GM21526 (cell line): ENCODE data around the gene FOXE1.

Experiments used
- ATAC-seq: cut with Tn5 transposase; IDR thresholded peaks from one replicate; pipeline ENCODE4 v1.9.1; 2021; ENCODE audit warnings: moderate library complexity; ENCODE audit not compliant: unreplicated experiment, low FRiP score

The FOXE1 gene

DNA sequence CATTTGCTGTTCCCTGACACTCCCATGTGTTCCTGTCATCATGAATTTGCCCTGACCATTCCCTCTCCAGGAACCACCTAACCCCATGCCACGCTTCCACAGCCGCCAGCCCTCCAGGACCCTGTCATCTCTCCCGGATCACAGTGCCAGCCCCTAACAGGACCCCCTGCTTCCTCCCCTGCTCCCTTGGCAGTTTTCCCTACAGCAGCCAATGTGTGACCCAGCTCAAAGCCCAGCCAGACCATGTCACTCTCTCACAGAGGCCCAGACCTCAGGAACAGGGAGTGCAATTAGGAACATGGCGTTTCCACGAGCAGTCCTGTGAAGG, 8.1 kb downstream of the FOXE1 start:
- ATAC-seq, result no peak

DNA sequence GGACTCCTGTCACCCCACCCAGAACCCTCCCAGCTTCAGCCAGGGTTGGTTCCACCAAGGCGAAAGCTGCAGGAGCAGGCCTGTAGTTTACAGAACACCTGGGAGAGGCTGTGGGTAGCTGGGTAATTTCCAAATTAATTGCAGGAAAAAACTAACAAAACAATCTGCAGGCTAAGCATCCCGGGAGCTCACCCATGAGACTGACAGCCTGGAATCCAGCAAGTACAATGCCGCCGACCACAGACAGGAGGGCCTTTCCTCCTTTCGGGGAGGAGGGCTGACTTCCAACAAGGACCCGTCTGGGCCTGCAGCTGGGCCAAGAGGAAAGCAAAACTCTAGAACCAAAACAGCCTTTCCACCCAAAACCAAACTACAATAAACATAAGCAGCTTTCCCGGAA, 10.3 kb downstream of the FOXE1 start:
- ATAC-seq, result no peak

DNA sequence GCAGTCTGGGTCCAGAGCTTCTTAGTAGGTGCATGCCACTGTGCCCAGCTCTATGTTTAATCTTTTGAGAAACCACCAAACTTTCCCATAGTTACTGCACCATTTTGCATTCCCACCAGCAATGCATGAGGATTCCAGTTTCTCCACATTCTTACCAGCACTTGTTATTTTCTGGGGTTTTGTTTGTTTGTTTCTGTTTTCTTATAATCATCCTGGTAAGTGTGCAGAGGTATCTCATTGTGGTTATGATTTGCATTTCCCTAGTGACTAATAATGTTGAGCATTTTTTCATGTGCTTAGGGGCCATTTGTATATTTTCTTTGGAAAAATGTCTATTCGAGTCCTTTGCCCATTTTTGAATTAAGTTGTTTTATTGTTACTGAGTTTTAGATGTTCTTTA, 11.4 kb downstream of the FOXE1 start:
- ATAC-seq, result no peak

DNA sequence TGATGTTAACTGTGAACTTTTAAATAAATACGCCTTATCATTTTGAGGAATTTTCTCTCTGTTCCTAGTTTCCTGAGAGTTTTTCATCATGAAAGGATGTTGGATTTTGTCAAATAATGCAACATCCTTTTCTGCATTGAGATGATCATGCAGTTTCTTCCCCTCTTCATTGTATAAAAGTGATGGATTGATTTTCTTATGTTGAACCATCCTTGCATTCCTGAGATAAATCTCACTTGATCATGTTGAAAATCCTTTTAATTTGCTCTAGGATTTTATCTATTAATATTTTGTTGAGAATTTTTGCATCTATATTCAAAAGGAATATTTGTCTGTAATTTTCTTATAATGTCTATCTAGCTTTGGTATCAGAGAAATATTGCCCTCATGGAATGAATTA, 13.3 kb downstream of the FOXE1 start:
- ATAC-seq, result no peak

DNA sequence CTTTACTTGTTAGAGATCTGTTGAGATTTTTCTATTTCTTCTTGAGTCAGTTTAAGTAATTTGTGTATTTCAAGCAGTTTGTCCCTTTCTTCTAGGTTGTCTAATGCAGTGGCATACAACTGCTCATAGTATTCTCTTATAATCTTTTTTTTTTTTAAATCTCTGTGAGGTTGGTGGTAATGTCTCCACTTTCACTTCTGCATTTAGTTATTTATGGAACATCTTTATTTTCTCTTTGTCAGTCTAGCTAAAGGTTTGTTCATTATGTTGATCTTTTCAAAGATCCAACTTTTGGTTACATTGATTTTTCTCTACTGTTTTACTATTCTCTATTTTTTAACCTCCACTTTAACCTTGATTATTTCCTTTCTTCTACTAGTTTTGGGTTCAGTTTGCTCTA, 13.8 kb downstream of the FOXE1 start:
- no peak for ATAC-seq

DNA sequence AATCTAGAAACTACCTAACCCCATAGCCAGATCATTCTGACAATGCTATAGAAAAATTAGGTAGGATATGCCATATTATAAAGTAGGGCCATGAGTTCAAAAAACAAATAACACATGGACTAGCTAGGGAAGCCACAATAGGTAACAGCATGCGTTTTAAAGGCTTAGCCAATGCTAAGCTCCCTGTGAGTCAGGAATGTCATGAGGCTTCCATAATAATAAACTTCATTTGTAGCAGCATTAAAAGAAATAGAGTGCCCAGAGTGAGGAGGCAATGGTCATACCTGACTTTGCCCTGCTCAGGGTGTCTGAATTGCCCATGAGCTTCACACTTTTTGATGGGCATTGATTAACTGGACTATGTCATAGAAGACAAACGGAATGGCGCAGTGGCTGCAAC, 15.8 kb downstream of the FOXE1 start:
- ATAC-seq, result no peak

DNA sequence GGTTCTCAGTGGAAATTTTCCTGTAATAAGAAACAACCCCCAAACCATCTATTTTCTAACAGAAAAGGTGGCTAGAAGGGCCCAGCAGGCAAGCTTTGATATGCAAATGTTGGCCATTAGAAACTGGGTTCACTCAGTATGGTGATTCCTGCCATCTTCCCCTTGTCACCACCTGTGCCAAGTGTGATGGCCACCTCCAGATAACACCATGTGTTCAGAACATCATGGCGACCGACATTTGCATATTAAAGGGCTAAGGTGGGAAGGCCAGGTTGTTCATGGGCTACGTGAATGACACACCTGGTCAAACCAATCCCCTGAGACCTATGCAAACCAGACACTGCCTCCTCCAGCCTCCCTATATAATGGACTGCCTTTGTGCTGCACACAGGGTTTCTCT, 20.4 kb downstream of the FOXE1 start:
- no peak for ATAC-seq

DNA sequence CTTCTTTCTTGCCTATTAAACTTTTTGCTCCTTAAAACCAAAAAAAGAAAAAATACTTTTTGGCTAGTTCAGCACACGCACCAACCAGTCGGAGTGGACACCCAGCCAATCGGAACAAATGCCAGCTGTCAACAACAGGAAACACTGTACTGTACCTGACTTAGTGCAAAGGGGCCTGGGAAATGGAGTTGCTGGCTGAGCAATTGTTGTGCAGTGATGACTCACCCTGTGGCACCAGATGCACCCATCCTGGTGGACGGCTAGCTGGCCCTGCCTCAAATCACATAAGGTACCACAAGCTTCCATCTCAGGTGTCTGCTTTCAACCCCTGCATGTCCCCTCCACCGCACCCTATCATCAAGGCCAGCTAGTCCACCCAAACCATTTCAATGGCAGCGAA, 20.9 kb downstream of the FOXE1 start:
- no peak for ATAC-seq

DNA sequence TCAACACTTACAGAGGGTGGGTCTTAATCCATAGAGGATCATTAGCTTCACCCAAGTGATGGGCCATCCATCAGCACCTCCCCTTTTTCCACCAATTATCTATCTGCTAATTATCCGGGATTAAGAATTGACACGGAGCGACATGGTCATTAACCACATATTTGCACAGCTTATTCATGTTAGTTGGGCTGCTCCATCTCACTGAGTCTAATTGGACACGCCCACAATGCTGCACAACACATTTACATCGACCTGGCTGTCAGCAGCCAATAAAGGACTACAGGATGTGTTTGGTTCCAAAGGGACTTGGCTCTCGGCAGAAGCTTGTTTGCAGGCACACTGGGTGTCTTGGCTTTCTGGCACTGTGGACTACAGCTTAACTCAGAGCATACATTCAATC, 21.6 kb downstream of the FOXE1 start:
- no peak for ATAC-seq

DNA sequence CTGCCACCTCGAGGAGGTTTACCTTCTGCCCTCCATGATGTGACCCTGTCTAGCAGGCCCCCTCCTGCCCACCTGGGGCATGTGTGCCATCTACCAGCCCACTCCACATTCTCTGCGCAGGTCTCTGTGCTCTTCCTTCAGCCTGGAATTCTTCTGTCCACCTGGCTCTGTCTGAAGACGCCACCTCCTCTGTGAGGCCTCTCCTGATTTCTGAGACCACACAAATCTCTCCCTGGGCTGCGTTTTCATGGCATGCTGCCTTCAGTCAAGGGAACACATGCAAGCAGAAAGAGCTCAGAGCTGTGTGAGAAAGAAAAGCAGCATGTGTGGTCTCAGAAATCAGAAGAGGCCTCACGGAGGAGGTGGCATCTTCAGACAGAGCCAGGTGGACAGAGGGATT, 22.1 kb downstream of the FOXE1 start:
- ATAC-seq, result no peak

DNA sequence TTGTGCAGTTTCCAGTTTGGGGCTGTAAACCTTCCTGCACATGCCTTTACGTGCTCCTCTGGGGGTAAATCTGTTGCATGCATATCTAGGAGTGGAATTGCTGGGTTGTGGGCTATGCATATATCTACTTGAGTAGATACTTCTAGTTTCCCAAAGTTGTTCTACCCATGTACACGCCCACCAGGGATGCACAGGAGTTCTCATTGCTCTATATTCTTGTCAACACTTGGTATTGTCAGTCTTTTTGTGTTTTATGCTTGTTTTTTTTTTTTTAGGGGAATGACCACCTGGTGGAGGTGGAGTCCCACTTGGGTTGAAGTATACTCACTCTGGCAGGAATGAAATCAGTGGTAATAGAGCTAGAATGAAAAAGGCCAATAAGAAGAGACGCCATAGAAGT, 23.0 kb downstream of the FOXE1 start:
- ATAC-seq, result no peak

DNA sequence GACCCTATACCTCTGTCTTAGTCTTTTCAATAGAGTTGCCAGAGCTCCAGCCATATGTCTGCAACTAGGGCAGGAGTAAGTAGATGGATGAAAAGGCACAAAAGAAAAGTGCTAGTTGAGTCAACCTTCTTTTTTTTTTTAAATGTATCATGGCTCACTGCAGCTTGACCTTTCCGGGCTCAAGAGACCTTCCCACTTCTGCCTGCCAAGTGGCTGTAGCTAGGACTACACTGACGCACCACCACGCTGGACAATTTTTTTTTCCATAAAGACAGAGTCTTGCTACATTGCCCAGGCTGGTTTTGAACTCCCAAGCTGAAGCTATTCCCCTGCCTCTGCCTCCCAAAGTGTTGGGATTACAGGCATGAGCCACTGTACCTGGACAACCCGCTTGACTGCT, 27.3 kb downstream of the FOXE1 start:
- no peak for ATAC-seq

DNA sequence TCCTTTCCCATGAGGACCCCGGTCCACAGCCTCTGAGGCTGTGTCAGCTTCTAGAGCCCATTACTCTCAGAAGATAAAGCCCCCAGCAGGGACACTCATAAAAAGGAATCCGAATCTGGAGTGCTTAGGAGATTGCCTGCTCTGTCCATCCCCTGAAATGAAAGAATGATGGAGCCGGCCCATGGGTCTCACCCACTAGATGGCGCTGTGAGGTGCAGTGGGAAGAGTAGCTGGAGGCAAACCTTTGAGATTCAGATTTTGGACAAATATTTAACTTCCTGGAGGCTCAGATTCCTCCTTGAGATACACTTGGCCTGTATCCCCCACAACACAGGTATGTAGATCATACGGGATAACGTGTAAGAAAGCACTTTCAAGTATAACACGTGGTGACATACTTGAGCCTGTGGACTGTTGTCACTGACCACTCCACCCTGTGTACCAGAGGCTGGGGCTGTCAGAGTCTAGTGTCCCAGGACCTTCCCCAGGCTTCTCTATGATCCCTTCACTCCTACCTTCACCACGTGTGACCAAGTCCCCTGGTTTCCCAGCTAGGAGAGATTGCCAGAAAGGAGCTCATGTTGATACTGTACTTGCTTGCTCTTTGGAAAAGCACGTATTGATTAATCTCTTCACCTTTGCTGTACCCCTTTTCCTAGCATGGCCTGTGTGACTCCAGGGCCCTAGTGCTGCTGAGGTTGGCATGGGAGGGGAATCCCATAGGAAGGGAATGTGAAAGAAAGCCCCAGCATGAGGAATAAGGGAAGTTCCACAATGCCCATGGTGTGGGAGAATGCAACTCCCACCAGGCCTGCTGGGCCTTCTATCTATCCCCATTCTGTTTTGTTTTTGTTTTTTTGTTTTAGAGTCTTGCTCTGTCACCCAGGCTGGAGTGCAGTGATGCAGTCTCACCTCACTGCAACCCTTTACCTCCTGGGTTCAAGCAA, 37.2 kb downstream of the FOXE1 start:
- ATAC-seq, result no peak

DNA sequence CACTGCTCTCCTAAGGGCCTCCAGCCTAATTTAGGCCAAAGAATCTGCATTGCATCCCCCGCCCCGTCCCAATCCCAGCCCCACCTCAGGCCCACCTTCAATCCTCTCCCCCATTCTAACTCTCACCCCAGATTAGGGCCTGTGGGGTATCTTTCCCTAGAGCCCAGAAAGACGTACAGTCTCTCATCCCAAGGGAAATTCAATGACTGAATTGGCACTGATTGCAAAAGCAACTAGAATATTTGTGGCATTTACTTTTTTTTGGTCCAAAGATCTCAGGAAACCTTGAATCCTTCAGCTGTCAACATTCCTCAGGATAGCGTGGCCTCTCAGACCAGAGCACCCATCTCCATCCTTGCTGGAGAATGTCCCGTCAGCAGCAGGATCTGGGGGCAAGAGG, 38.7 kb downstream of the FOXE1 start:
- ATAC-seq, result no peak

DNA sequence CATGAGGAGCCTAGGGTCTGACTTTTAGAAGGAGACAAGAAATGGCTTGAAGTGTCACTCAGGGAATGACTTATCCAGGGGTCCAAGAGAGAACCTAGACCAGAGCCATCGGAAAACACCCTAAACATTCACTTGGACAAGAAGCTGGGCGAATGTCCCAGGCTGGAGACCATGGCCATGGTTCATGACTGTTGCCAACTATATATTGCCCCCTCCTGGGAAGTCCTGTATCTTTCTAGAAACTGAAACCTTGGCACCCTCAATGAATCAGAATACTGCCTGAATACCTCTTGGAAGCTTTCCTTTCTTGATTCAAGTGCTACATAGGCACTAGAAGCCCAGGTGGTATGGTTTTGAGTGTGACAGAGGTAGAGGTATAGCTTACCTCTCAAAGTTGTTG, 39.4 kb downstream of the FOXE1 start:
- ATAC-seq, result no peak

DNA sequence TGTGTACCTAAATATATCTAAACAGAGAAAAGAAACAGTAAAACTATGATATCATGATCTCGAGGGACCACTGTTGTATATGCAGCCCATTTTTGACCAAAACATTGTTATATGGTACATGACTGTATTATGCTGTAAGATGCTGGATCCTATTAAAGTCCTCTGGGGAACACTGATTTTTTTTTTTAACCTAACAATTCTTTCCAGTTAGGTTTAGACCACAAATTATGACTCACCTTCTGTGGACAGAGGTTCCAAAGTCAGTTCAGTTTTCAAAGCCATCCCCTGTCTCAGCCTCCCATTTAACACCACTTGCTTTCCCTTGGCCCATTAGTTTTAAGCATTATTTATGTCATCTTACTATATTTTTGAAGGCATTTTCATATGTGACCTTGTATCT, 42.2 kb downstream of the FOXE1 start:
- no peak for ATAC-seq

DNA sequence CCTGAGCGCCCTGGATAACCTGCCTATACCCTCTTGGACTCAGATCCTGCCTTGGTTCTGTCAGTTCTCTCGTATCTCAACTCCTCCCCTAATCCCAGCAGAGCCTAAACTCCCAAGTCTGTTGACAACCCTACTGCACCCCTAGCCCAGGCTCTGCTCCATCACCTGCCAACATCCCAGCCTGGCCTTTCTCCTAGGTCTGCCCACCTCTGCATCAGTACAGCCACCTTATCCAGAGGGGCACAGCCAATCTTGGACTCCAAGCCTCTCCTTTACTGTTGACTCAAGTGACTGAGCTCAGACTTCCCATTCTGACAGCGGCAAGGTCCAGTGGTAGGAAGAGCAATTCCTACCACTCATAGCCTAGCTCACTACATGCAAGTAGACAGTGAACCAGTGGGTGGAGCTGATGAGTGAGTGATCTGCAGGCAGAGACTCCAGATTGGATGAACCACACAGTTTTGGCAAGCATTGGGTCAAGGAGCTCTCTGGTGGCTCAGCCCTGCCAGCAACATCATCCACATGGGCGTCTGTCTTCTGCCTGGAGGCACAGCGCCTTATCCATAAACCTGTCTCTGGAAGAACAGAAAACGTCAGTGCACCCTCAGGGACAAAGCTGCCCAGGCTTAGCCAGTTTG, 42.8 kb downstream of the FOXE1 start:
- ATAC-seq, result no peak

DNA sequence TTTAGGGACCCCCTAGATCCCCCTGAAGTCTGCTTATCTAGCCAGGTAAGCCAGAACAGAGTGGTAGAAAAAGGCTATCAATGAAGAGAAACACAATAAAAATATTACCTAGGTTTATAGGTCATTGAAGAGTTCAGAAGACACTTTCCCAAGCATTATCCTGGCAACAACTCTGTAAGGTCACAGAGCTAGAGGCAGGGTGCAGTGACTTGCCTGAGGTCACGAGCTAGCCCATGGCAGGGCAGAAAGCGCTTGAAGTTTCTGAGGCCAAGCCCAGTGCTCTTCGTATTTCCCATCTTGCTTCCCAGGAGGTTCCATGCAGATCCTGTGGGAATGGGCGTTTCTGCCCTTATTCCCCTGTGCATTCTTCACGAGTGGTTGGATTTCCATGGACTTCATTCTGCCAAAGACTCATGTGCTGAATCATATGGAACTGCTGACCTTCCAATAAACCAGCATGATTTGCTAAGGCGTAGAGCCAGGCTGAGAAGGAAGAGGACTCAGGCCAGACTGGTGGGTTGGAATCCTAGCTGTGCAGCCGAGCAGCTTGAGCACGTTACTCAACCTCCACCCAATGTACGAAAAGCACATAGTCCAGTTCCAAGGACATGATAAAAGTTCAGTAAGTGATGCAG, 47.2 kb downstream of the FOXE1 start:
- no peak for ATAC-seq

DNA sequence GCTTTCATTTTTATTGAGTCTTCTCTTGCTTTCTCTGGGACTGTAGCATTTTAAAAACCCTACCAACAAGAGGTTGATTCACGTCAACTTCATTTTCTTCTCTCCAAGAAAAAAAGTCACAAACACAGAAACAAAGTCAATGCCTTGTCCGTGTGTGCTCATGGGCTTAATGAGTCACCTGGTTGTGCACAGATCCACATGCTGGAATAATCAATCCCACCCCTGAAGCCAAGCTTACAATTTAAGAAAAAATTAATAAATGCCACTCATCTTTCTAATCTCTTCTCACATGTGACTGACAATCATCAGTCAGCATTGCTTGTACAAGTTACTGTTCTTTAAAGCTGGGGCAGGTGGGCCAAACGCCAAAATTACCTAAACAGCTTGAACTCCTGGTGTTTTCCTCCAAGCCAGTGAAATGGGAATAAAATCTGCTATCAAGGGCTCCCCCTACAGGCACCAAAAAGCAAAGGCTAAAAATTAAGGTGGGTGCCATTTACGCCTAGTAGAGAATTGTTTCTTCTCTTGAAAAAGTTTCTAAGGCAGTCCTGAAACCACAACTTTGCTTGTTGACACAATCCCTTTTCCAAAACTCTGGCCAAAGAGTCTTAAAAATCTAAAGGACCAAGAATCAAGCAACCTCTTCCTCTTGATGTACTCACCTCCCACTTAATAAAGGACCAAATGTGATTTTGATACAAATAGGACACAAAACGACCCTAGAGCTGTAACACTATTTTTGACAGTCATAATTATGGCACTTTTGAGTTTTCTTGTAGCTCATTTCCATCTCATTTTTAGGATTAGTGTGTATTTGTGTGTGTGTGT, 47.9 kb downstream of the FOXE1 start:
- ATAC-seq, result no peak

DNA sequence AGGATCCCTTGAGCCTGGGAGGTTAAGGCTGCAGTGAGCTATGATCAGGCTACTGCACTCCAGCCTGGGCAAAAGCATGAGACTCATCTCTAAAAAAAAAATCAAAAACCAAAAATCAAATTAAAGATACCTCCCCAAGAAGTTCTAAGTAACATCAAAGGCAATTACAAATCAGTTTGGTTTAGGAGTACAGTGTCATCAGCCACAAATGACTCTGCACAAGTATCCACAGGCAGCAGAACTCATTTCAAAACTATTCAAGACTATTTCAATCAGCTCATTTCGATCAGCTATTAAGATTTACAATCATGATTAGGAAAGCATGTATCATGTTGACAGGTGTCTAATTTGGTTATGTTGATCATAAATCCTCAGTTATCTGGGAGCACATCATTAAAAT, 50.2 kb downstream of the FOXE1 start:
- no peak for ATAC-seq

DNA sequence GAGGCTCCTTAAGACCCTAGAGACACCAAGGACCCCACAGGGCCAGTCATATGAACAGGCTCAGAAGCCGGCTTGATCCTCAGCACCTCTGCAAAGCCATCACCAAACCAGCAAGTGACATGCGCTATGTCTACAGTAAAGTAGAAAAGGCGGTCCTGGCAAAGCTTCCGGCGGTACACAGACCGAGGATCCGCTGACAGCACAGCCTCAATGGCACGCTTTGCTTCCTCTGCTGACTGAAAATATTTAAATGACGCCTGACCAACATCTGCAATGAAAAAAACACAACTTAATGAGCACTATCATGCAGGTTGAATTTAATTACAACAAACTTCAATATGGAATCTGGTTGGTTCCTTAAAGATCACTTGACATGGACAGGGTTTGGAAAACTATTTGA, 51.7 kb downstream of the FOXE1 start:
- ATAC-seq, result no peak
